Lower leg skin (tissue), 3 donors: ENCODE results near the gene MEX3D.

Source experiments
- POLR2A ChIP-seq, 2 donors: fragments of 450-650 bp; IDR thresholded peaks; one replicate each; pipeline ENCODE4 v1.6.1; 2016 to 2017; ENCODE audit warnings: antibody characterized with exemption in 2 of 2, mild to moderate bottlenecking in 1 of 2, moderate library complexity in 1 of 2
- TF ChIP-seq, protein P1 (sequence below), 3 donors: fragments of 450-650 bp; IDR thresholded peaks; one replicate each; pipeline ENCODE4 v1.5.1; 2016; ENCODE audit warnings: antibody characterized with exemption in 3 of 3, mild to moderate bottlenecking in 3 of 3, moderate library complexity in 2 of 3

DNA sequence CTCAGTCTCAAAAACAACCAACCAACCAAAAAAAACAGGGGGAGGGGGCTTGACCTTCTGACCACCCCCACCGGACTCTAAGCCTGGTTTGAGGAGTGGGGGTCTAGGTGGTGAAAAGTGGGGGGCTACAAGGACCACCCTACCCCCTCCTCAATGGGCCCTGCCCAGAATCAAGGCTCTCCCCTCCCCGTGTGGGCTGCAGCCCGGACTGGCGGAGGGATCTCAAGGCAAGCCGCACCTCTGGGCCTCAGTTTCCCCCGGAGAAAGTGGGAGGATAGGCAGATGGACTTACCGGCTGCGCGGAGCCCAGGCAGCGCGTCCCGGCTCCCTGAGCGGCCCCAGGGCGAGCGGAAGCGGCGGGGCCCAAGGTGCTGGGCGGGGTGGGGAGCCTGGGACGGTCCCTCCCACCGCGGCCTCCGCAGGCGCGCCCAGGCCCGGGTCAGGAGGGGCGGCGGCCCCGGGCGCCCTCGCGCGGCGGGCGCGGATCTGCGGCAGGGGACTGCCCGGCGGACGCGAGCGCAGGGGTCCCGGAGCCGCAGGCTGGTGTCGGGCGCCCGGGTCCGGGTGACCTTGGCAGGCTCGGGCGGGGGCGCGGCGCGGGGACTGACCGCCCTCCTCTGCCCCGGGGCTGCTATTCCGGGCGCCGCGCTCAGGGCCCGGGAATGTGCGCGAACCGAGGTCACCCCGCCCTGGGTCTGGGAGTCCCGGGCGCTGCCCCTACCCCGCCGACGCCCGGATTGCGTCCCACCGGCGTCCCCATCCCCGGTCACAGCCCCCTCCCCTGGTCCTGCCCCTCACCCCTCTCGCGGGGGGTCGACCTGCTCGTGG lies 55.2 kb downstream of the MEX3D start, which contains the start of gene ADAMTSL5:
- TF ChIP-seq, protein P1, sequence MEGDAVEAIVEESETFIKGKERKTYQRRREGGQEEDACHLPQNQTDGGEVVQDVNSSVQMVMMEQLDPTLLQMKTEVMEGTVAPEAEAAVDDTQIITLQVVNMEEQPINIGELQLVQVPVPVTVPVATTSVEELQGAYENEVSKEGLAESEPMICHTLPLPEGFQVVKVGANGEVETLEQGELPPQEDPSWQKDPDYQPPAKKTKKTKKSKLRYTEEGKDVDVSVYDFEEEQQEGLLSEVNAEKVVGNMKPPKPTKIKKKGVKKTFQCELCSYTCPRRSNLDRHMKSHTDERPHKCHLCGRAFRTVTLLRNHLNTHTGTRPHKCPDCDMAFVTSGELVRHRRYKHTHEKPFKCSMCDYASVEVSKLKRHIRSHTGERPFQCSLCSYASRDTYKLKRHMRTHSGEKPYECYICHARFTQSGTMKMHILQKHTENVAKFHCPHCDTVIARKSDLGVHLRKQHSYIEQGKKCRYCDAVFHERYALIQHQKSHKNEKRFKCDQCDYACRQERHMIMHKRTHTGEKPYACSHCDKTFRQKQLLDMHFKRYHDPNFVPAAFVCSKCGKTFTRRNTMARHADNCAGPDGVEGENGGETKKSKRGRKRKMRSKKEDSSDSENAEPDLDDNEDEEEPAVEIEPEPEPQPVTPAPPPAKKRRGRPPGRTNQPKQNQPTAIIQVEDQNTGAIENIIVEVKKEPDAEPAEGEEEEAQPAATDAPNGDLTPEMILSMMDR (IDR thresholded peaks at IDR 0.05): no peak
- no peak for TF ChIP-seq POLR2A (IDR thresholded peaks at IDR 0.05)
